HG02973 (cell line): ENCODE results near the gene KLHL6.
"Not testable (repeated sequence)": the region's sequence is repeated elsewhere in the genome, so short reads cannot be mapped to it uniquely, and the experiment has no call there.

Source experiments
- ATAC-seq: cut with Tn5 transposase; IDR thresholded peaks from one replicate; pipeline ENCODE4 v1.9.1; 2021; ENCODE audit warnings: moderate library complexity; ENCODE audit not compliant: unreplicated experiment

KLHL6 gene

DNA sequence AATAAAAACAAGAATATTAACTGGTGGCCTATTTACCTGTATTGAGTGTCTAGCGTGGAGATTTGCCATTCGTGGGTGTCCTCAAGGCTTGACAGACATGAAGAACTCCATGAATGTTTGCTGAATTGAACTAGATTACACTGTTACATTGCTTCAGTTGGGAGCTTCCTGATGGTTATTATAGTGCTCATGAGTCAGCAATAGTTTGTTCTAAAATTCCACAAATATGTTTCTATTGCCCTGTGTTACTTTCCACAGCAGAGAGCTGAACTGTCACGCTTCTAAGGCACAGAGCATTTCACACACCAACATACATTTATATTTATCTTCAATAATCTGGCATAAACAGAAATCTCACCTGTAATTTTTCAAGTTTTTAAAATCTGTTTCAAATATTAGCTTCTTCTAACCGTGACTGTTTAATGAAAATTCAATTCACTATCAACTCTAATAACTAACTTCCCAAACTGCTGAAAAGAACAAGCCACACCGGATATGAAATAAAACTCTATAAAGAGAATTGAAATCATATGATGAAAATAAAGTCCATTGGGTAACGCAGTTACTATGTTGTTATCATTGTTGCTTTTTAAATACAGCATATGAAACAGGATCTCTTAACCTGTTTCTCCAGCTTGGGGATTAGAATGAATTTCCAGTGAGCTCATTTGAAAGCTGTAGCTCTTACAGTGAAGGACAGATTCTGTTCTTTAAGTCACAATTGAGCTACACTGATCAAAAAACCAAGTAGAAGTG lies 65.9 kb downstream of the KLHL6 start:
- no peak for ATAC-seq

- ATAC-seq, result no peak
Observed at GRCh38 chr3:183488343-183488742, 67.2 kb downstream of the KLHL6 start.

DNA sequence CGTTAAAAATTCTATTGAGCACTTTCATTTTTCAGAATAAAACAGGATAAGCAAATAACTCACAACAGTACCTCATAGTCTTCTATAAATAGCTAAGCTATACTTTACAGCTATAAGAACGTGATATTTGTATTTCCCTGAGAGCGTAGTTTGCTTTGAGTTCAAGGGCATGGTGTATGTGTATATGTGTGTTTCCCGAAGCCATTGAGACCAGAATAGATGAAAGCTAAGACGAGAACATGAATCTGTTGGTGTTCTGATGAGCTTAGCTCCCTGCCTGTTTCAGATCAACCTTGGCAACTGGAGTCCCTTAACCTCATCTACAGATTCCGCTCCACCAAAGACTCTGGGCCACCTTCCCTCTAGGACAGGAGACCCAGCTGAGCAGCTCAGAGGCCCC lies 67.6 kb downstream of the KLHL6 start:
- ATAC-seq, result no peak

DNA sequence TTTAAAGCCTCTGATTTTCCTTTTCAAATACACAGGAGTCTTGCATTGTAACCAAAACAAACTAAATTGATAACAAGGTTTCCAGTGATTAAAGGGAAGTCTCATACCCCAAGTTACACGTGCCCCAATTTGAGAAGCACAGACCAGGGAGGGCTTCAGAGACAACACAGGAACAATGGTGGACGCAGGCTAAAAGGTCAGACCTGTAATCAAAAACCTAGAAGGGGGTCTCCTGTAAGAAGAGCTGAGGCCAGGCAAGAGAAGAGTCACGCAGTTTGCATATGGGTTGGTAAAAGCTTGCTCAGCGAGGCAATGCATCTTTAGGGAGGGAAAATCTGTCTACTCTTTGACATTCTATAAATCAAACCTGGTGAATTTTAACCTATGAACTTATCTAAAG lies 68.5 kb downstream of the KLHL6 start:
- no peak for ATAC-seq

GRCh38 chr3:183486472-183486871 lies 69.0 kb downstream of the KLHL6 start:
- ATAC-seq, result no peak

DNA sequence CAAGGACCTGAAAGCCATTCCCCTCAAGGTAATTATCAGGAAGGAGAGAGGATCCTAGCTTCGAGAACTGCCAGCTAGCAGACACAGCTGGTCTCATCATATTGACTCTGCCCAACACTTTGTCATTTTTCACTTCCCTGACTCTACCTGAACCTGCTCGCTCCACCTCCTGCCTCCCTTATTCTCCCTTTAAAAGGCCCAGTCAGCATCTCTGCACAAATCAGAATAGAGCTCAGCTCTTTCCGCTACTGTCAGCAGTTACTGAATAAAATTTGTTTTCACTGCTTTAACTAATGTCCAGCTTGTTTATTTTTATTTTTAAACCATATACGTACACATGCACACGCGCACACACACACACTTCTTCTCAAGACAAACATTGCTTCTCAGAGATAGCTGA lies 69.9 kb downstream of the KLHL6 start:
- ATAC-seq, result no peak

DNA sequence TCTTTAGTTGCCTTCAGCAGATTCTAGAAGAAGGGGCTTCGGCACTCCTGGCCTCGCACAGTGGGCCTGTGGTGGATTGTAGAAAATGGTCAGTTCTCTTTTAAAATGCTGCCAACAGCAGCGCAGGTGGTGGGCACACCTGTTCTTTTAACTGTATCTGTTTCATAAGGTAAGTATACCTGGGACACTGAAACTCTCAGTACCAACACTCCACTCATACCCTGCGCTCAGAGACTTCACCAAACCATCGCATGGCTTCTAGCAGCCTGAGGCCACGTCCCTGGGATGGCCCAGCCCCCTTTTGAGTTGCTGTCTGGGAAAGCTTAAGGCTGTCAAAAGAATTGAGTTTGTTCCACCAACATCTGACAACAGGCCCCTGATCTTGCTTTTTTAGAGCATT lies 70.4 kb downstream of the KLHL6 start:
- ATAC-seq, result no peak

DNA sequence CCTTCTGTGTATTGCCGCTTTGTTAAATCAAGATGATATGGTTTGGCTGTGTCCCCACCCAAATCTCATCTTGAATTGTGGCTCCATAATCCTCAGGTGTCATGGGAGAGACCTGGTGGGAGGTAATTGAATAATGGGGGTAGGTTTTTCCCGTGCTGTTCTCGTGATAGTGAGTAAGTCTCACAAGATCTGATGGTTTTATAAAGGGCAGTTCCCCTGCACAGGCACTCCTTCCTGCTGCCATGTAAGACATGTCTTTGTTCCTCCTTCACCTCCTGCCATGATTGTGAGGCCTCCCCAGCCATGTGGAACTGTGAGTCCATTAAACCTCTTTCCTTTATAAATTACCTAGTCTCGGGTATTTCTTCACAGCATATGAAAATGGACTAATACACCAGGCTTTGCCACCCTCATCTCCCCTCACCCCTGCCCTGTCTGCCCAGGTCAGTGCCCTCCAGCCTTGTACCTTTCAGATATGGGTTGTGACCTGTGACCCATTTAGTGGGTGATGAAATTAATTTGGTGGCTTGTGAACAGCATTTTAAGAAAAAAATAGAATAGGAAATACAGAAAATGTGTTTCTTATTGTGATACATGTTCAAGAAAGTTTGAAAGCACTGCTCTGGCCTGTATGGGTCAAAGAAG lies 71.0 kb downstream of the KLHL6 start:
- ATAC-seq, result no peak

GRCh38 chr3:183481582-183481981 lies 73.9 kb downstream of the KLHL6 start:
- ATAC-seq, result no peak

GRCh38 chr3:183478501-183478900 lies 77.0 kb downstream of the KLHL6 start:
- ATAC-seq, result no peak

GRCh38 chr3:183477801-183478456 lies 77.6 kb downstream of the KLHL6 start:
- no peak for ATAC-seq

DNA sequence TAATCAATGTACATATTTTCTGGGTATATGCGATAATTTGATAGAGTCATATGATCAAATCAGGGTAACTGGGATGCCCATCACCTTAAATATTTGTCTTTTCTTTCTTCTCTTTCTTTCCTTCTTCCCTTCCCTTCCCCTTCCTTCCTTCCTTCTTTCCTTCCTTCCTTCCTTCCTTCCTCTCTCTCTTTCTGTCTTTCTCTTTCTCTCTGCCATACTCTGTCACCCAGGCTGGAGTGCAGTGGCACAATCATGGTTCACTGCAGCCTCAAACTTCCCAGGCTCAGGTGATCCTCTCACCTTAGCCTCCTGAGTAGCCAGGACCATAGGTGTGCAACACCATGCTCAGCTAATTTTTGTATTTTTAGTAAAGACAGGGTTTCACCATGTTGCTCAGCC lies 79.7 kb downstream of the KLHL6 start:
- not testable (repeated sequence) for ATAC-seq

DNA sequence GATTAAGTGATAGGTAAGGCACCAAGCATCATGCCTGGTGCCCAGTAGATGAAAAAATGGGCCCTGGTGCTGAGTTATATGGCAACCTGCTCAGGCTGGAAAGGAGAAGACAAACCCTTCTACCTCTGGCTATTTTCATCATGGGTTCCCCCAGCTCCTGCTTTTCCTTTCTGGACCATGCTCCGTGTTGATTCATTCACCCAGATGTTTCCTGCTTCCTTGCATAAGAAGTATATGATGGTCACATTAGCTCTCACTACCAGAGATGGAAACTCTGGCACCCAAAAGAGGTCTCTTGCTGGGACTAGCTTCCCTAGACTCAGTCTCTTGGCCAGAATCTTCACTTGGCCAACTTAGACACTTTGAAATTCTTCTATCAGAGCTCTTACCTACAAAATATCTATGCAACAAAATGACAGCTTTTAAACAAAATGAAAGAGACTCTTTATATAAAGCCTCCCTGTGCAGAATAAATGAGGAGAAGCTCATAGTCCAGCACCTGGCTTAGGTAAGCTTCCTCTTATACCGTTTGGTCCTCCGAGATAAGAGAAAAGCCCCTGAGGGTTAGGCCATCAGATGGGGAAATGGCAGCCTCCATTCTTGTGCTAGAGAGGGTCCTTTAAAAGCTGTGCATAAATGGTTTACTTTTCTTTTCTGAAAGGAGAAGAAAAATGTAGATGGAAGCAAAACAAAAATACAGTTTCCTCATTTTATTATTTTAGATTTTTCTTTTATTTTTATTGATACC lies 80.3 kb downstream of the KLHL6 start:
- ATAC-seq, result no peak

GRCh38 chr3:183473969-183474368 lies 81.5 kb downstream of the KLHL6 start:
- ATAC-seq, result no peak

DNA sequence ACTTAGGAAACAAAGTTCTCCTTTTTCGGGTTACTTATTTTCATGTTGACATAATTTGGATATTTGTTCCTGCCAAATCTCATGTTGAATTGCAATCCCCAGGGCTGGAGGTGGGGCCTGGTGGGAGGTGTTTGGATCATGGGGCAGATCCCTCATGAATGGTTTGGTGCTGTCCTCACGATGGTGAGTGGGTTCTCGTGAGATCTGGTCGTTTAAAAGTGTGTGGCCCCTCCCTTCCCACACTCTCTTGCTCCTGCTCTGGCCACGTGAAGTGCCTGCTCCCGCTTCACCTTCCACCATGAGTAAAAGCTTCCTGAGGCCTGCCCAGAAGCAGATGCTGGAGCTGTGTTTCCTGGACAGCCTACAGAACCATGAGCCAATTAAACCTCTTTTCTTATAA lies 83.4 kb downstream of the KLHL6 start:
- no peak for ATAC-seq

- no peak for ATAC-seq
Observed at GRCh38 chr3:183468424-183468823, 87.1 kb downstream of the KLHL6 start.

DNA sequence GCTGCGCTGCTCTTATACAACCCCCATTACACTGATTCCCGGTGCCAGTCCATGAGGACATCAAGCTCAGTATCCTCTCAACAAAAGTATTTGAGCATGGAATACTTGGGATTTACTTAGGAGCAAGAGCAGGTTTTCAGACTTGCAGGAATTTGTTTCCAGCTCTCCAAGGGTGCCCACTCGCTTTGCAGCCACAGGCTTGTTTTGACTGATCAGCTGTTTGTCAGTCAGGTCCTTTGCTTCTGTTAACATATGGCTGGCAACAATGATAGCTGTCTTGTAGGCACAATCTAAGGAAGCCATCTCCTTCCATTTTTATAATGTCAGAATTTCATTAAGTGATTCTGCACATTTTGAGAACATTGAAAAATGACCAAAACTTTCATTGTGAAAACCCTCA lies 88.9 kb downstream of the KLHL6 start:
- ATAC-seq, result no peak

- ATAC-seq, result not testable (repeated sequence)
Observed at GRCh38 chr3:183465710-183466109, 89.8 kb downstream of the KLHL6 start.

GRCh38 chr3:183464480-183464879 lies 91.0 kb downstream of the KLHL6 start:
- no peak for ATAC-seq

GRCh38 chr3:183460081-183461055 lies 95.1 kb downstream of the KLHL6 start:
- no peak for ATAC-seq
